ENCODE data around the gene CBLC.

Gene CBLC

GRCh38 chr19:44803442-44804428 is 26.0 kb downstream of the CBLC start:
- no peak for DNase-seq

- DNase-seq: no peak
Measured at GRCh38 chr19:44806291-44806690, 28.6 kb downstream of the CBLC start.

- peak; percentile 85 for DNase-seq
Measured at GRCh38 chr19:44807162-44807561, 29.5 kb downstream of the CBLC start.

GRCh38 chr19:44807652-44808462 is 30.2 kb downstream of the CBLC start:
- peak; percentile 26 for DNase-seq

GRCh38 chr19:44808463-44809371 is 31.0 kb downstream of the CBLC start, which contains the start of gene BCAM:
Gene BCAM (plus strand): TSS chr19:44809103. CDS start chr19:44809125, 22 bp downstream.
- peak; percentile 55 for DNase-seq

GRCh38 chr19:44809577-44810233 is 32.0 kb downstream of the CBLC start:
- DNase-seq: no peak

- DNase-seq: no peak
Measured at GRCh38 chr19:44810234-44811121, 32.8 kb downstream of the CBLC start.

- DNase-seq: no peak
Measured at GRCh38 chr19:44811122-44811419, 33.4 kb downstream of the CBLC start.

- no peak for DNase-seq
Measured at GRCh38 chr19:44812142-44812718, 34.5 kb downstream of the CBLC start.

GRCh38 chr19:44813070-44813840 is 35.6 kb downstream of the CBLC start:
- DNase-seq: no peak

- no peak for DNase-seq
Measured at GRCh38 chr19:44813841-44814470, 36.3 kb downstream of the CBLC start.

- no peak for DNase-seq
Measured at GRCh38 chr19:44814517-44814916, 36.8 kb downstream of the CBLC start.

GRCh38 chr19:44816301-44816700 is 38.6 kb downstream of the CBLC start:
- DNase-seq: no peak

- no peak for DNase-seq
Measured at GRCh38 chr19:44817725-44818465, 40.2 kb downstream of the CBLC start.

GRCh38 chr19:44818466-44819031 is 40.9 kb downstream of the CBLC start:
- no peak for DNase-seq

GRCh38 chr19:44819246-44819832 is 41.6 kb downstream of the CBLC start:
- DNase-seq: no peak

GRCh38 chr19:44820648-44821609 is 43.2 kb downstream of the CBLC start:
- no peak for DNase-seq
